Activated B cell treated with CpG ODN at 0.5 μM for 24 hours (primary cell): ENCODE measurements around the gene EHD2. TPM values are rescaled to one million over a fixed set of nuclear protein-coding genes. Genes with fewer than 3 reads are reported as not detected.

Experiments used
- ATAC-seq: fragments of 200-7000 bp; cut with Tn5 transposase; one replicate; pipeline ENCODE4 v1.10.0; 2021; ENCODE audit warnings: low read depth, mild to moderate bottlenecking, moderate library complexity
- CTCF ChIA-PET: fragments of 350-600 bp; sonication (Branson Sonifier 250); formaldehyde crosslinking; loops from one replicate; lab custom pipeline; 2021; ENCODE audit warnings: antibody characterized with exemption; lab: Charles Lee
- POLR2A ChIA-PET: fragments of 350-600 bp; sonication (Branson Sonifier 250); formaldehyde crosslinking; loops from one replicate; lab custom pipeline; 2021; ENCODE audit warnings: antibody characterized with exemption; lab: Charles Lee
- DNase-seq: peaks from one replicate; pipeline ENCODE4 v3.0.0; 2022
- H3K27ac Mint-ChIP-seq: one replicate; pipeline ENCODE4 v1.8.0; 2020; ENCODE audit warnings: mixed read lengths
- H3K27me3 Mint-ChIP-seq: one replicate; pipeline ENCODE4 v1.8.0; 2021; ENCODE audit warnings: mixed read lengths
- H3K36me3 Mint-ChIP-seq: one replicate; pipeline ENCODE4 v1.8.0; 2021; ENCODE audit warnings: low read depth, mixed read lengths
- H3K4me1 Mint-ChIP-seq: one replicate; pipeline ENCODE4 v1.8.0; 2021; ENCODE audit warnings: mixed read lengths
- H3K4me3 Mint-ChIP-seq: one replicate; pipeline ENCODE4 v1.8.0; 2020; ENCODE audit warnings: mild to moderate bottlenecking, mixed read lengths
- H3K9me3 Mint-ChIP-seq: one replicate; pipeline ENCODE4 v1.8.0; 2020; ENCODE audit warnings: mixed read lengths
- intact Hi-C: fragments of 100-400 bp; cut with micrococcal nuclease; formaldehyde crosslinking; loops from one replicate; pipeline ENCODE4 v1.15.1; 2024
- total RNA-seq: library from RNA; stranded (reverse); gene quantifications from 2 replicates; pipeline ENCODE4 v1.2.3, GENCODE V29; 2022
- TF ChIP-seq, protein P1 (sequence below): fragments of 200-600 bp; IDR thresholded peaks from one replicate; pipeline ENCODE4 v1.8.0; 2022; ENCODE audit warnings: antibody characterized with exemption, mild to moderate bottlenecking

Gene EHD2
- total RNA-seq, 1 donor from 2014 or later = not detected

DNA sequence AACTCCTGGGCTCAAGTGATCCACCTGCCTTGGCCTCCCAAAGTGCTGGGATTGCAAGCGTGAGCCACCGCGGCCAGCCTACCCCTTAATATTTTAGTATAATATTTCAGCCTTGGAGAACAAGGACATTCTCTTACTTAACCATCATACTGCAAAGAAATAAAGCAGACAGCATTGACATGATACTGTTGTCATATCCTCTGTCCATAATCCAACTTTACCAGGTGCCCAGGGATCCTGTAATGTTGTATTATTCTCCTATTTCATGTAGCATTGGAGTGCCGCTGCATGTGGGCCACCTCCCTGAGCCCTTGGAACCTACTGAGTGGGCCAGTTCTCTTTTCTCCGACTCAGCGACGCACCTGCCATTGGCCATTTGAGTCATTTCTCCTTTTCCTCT lies 21.4 kb upstream of the EHD2 start:
- no peaks in the 10 kb centered on the region for H3K9me3 Mint-ChIP-seq
- no peaks in the 10 kb centered on the region for H3K27me3 Mint-ChIP-seq
- DNase-seq (no peak), ATAC-seq (no peak)
- ChIA-PET POLR2A (no interaction called here), CTCF (no interaction called here)
- no peak overlapping the region for H3K4me3 Mint-ChIP-seq
- H3K27ac Mint-ChIP-seq = no peak overlapping the region
- H3K4me1 Mint-ChIP-seq = no peaks in the 10 kb centered on the region
- TF ChIP-seq, protein P1, sequence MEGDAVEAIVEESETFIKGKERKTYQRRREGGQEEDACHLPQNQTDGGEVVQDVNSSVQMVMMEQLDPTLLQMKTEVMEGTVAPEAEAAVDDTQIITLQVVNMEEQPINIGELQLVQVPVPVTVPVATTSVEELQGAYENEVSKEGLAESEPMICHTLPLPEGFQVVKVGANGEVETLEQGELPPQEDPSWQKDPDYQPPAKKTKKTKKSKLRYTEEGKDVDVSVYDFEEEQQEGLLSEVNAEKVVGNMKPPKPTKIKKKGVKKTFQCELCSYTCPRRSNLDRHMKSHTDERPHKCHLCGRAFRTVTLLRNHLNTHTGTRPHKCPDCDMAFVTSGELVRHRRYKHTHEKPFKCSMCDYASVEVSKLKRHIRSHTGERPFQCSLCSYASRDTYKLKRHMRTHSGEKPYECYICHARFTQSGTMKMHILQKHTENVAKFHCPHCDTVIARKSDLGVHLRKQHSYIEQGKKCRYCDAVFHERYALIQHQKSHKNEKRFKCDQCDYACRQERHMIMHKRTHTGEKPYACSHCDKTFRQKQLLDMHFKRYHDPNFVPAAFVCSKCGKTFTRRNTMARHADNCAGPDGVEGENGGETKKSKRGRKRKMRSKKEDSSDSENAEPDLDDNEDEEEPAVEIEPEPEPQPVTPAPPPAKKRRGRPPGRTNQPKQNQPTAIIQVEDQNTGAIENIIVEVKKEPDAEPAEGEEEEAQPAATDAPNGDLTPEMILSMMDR = no peak
- peaks cover 33% of the 10 kb centered on the region for H3K36me3 Mint-ChIP-seq
- intact Hi-C loops = no loop called here

DNA sequence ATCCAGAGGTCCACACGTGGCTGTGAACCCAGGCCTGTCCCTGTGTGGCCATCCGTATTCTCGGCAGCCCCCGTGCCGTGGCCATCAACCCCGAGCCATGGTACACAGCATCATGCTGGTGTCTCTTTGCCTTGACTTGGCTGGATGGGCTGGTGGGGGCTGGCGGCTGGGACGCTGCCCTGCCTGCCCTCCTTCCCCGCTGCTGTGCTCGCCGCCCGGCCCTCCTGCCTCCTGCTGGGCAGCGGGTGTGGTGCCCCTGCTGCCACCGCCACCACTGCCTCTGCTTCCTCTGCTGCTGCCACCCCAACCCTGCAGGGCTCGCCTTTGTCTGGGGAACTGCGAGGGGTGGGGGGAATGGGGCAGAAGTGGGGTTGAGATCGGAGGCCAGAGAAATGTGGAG lies 19.7 kb upstream of the EHD2 start:
- H3K9me3 Mint-ChIP-seq = no peaks in the 10 kb centered on the region
- H3K4me1 Mint-ChIP-seq = no peaks in the 10 kb centered on the region
- H3K4me3 Mint-ChIP-seq = no peak overlapping the region
- peaks cover 34% of the 10 kb centered on the region for H3K36me3 Mint-ChIP-seq
- H3K27ac Mint-ChIP-seq = no peak overlapping the region
- POLR2A ChIA-PET = no interaction called here
- ATAC-seq = no peak
- CTCF ChIA-PET = interaction anchor here (1.1 kb wide), 1 partner anchor 257 kb away, joined by 3 read pairs; no protein-coding TSS in a partner anchor
- H3K27me3 Mint-ChIP-seq = no peaks in the 10 kb centered on the region
- DNase-seq = no peak
- TF ChIP-seq, protein P1 = no peak
- intact Hi-C loops = no loop called here

DNA sequence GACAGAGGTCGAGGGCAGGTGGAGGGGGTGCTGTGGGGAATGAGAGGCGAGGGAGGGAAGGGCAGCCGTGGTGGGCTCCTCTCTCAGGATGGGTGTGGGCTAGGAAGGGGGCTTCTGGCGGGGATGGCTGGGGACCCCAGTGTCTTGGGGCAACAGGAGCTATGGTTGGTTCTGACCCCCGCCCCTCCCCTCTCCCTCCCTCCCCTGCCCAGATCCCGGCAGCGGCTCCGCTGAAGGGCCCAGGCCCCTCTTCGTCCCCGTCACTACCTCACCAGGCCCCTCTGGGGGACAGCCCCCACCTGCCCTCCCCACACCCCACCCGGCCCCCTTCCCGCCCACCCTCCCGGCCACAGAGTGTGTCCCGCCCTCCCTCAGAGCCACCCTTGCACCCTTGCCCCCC lies 19.3 kb upstream of the EHD2 start:
- TF ChIP-seq, protein P1 = no peak
- no peaks in the 10 kb centered on the region for H3K27me3 Mint-ChIP-seq
- no peaks in the 10 kb centered on the region for H3K9me3 Mint-ChIP-seq
- H3K27ac Mint-ChIP-seq = no peak overlapping the region
- ChIA-PET CTCF (interaction anchor here (1.1 kb wide), 1 partner anchor 257 kb away, joined by 3 read pairs; no protein-coding TSS in a partner anchor), POLR2A (no interaction called here)
- no peaks in the 10 kb centered on the region for H3K4me1 Mint-ChIP-seq
- intact Hi-C loops = no loop called here
- DNase-seq = no peak
- peaks cover 38% of the 10 kb centered on the region for H3K36me3 Mint-ChIP-seq
- H3K4me3 Mint-ChIP-seq = no peak overlapping the region
- no peak for ATAC-seq

DNA sequence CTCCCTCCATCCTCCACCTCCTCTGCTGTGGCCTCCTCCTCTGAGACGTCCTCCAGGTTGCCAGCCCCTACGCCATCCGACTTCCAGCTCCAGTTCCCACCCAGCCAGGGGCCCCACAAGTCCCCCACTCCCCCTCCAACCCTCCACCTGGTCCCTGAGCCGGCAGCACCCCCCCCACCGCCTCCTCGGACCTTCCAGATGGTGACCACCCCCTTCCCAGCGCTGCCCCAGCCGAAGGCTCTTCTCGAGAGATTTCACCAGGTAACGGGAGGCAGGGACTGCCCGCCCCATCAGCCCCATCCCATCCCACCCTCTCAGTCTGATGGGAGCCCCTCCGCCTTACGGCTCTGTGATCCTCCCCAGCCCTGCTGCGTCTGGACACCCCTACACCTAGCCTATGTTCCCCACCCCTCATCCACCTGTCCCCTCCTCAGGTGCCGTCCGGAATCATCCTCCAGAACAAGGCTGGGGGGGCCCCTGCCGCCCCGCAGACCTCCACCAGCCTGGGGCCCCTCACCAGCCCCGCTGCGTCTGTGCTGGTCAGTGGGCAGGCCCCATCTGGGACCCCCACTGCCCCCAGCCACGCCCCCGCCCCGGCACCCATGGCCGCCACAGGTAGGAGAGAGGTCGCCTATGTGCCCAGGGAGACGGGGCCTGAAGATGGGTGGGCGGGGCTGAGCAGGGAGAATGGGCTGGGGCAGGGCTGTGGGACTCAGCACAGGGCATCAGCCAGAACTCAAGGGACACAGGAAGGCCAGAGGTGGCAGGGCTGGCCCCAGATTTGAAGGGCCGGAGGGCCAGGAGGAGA lies 18.6 kb upstream of the EHD2 start:
- Mint-ChIP-seq H3K4me3 (no peak overlapping the region), H3K9me3 (no peaks in the 10 kb centered on the region), H3K4me1 (no peaks in the 10 kb centered on the region), H3K36me3 (peaks cover 44% of the 10 kb centered on the region), H3K27ac (no peak overlapping the region), H3K27me3 (no peaks in the 10 kb centered on the region)
- CTCF ChIA-PET = interaction anchor here (1.1 kb wide), 1 partner anchor 258 kb away, joined by 3 read pairs; no protein-coding TSS in a partner anchor
- POLR2A ChIA-PET = no interaction called here
- intact Hi-C loops = loop anchor here (5.0 kb wide), 2 partner anchors 397 to 412 kb away; no protein-coding TSS in a partner anchor
- DNase-seq (no peak), ATAC-seq (no peak)
- TF ChIP-seq, protein P1 = no peak

DNA sequence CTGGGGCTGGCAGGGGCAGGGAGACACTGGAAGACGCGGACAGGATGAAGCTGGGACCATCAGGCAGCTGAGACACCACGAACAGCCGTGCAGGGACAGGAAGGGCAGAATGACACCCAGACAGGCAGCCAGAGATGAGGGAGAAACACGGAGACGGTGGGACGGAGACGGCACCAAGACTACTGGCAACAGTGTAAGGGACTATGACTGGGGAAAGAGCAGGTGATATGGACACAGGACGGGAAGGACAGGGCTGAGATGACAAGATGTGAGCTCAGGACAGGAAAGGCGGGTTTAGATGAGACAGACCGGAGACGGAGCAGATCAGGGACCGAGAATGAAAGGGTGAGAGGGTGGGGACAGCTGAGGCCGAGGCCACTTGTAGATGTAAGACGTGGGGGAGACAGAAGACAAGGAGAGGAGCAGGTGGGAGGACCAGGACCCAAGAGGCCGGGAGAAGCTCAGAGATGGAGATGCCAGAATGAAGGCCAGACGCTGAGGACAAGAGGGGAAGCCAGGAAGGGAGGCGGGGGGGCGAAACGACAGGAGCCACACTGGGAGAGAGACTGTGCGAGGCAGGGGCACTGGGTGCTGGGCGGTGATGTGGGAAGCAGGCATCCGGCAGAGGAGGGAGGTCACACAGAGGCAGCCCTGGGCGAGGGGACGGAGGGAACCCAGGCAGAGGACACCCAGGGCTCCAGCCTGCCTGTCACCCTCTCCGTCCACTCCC lies 17.5 kb upstream of the EHD2 start:
- TF ChIP-seq, protein P1 = no peak
- no peaks in the 10 kb centered on the region for H3K9me3 Mint-ChIP-seq
- no peak overlapping the region for H3K27ac Mint-ChIP-seq
- H3K4me1 Mint-ChIP-seq = no peaks in the 10 kb centered on the region
- ChIA-PET CTCF (interaction anchor here (6.2 kb wide), 1 partner anchor 260 kb away, joined by 47 read pairs; no protein-coding TSS in a partner anchor), POLR2A (no interaction called here)
- intact Hi-C loops = loop anchor here (5.0 kb wide), 2 partner anchors 398 to 413 kb away; no protein-coding TSS in a partner anchor
- no peaks in the 10 kb centered on the region for H3K27me3 Mint-ChIP-seq
- H3K4me3 Mint-ChIP-seq = no peak overlapping the region
- DNase-seq (no peak), ATAC-seq (no peak)
- H3K36me3 Mint-ChIP-seq = peaks cover 49% of the 10 kb centered on the region
